ENCODE data around the gene NUP153. TPM values are rescaled to one million over a fixed set of nuclear protein-coding genes. Genes with fewer than 3 reads are reported as not detected.

Gene NUP153
- total and polyA plus RNA-seq, 2 of the 8 experiments (the other 6 are each of a cell fraction or from before 2014, with no cell fraction given) = 47.0 to 84.8 TPM

DNA sequence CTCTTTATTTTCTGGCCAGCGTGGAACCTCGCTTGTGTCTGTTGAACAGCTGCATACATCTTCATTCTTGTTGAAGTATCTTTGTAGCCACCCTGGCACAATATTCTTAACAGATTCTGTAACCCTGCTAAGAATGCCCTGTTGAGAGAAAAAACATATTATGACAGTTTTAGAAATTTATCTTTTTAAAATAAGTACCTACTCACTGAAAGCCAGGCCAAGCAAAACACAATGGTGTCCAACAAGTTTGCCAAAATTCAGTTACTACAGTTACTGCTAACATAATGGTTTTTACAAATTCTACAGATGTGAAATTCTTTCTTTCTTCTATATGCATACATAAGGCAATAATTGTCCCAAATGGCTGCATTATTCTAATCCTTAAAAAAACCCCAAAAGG is 18.2 kb downstream of the NUP153 start:
- ChIA-PET CTCF (ENCODE audit: partially characterized antibody) (interaction anchor here (0.7 to 1.4 kb wide), 2 partner anchors 9 to 13 kb away, joined by 3 to 5 read pairs; no protein-coding TSS in a partner anchor), POLR2A (ENCODE audit: partially characterized antibody) (interaction anchor here (0.6 to 1.6 kb wide), 2 partner anchors 18 to 93 kb away, joined by 4 to 6 read pairs; partner anchors contain the start of gene NUP153)
- TF ChIP-seq TBP (IDR thresholded peaks at IDR 0.05; ENCODE audit: low read depth, low read length) (no peak), RFX5 (IDR thresholded peaks at IDR 0.05; ENCODE audit: borderline replicate concordance, low read depth, low read length) (no peak), SRF (IDR thresholded peaks at IDR 0.05; ENCODE audit: low read depth, low read length) (no peak), CEBPB (IDR thresholded peaks at IDR 0.05; ENCODE audit: low read depth, low read length) (no peak), ATF3 (IDR thresholded peaks at IDR 0.05; ENCODE audit: insufficient read depth, low read depth, low read length) (no peak), YY1 (IDR thresholded peaks at IDR 0.05; ENCODE audit: low read depth, low read length) (no peak), RBBP5 (IDR thresholded peaks at IDR 0.05; ENCODE audit: borderline replicate concordance, low read depth, low read length) (no peak), ZNF274 (IDR thresholded peaks at IDR 0.05; ENCODE audit: borderline replicate concordance, extremely low read depth, low read length) (no peak), SP2 (IDR thresholded peaks at IDR 0.05; ENCODE audit: low read length) (no peak), BACH1 (IDR thresholded peaks at IDR 0.05; ENCODE audit: low read length) (no peak), TAF1 (IDR thresholded peaks at IDR 0.05; ENCODE audit: low read depth, low read length) (no peak), KDM5A (IDR thresholded peaks at IDR 0.05; ENCODE audit: low read length) (no peak), KDM4A (IDR thresholded peaks at IDR 0.05; ENCODE audit: low read depth, low read length, severe bottlenecking) (no peak), CHD2 (IDR thresholded peaks at IDR 0.05; ENCODE audit: low read length) (no peak), GABPA (IDR thresholded peaks at IDR 0.05; ENCODE audit: borderline replicate concordance, insufficient read depth, low read length) (no peak)

More for the DNA sequence above, 18.2 kb downstream of the NUP153 start:
- H4K8ac ChIP-seq (ENCODE audit: extremely low read depth, insufficient read depth, low read length) = no peak overlapping the region
- H3K56ac ChIP-seq (replicated peaks; ENCODE audit: insufficient read length, low read depth, low read length) = no peak overlapping the region
- no peak overlapping the region for H3K27ac ChIP-seq (ENCODE audit: low read depth, low read length)
- H2AK5ac ChIP-seq (ENCODE audit: low read depth, low read length) = no peak overlapping the region
- no peaks in the 10 kb centered on the region for H3K23me2 ChIP-seq (ENCODE audit: low read depth, low read length)
- no peak overlapping the region for H4K5ac ChIP-seq (ENCODE audit: insufficient read length, low read depth, low read length)
- H3K9me3 ChIP-seq (ENCODE audit: insufficient read depth in 2 of 2, low read depth in 1 of 2, low read length in 1 of 2) = no peaks in the 10 kb centered on the region
- no peak overlapping the region for H2BK20ac ChIP-seq (ENCODE audit: low read length)
- H3K79me2 ChIP-seq (ENCODE audit: control insufficient read depth in 1 of 2, insufficient read depth in 2 of 2, low read length in 2 of 2) = peaks cover 29 to 95% of the 10 kb centered on the region in 2 experiments
- WGBS, 2 experiments (ENCODE audit: extremely low coverage in 1 of 2, insufficient coverage in 1 of 2, insufficient read length in 1 of 2, insufficient replicate concordance in 2 of 2, low coverage in 1 of 2, low lambda C conversion rate in 2 of 2, missing lambda C conversion rate in 1 of 2) = 86% methylated on average over 2 of the region's 2 CpGs; no CpG with 5 or more reads in 1 of the 2 experiments
- no peak overlapping the region for H2BK120ac ChIP-seq (replicated peaks; ENCODE audit: low read depth, low read length)
- peaks cover 0 to 6% (median 5%) of the 10 kb centered on the region in 4 experiments; a peak in 3 of 7 replicates for H3K4me1 ChIP-seq (replicated peaks in 1 of 4; ENCODE audit: control insufficient read depth in 3 of 4, insufficient read depth in 4 of 4, low read length in 3 of 4)
- H3K18ac ChIP-seq (ENCODE audit: extremely low read depth, low read length) = no peak overlapping the region
- peaks cover 2% of the 10 kb centered on the region; the same call in 1 of the 2 replicates for H3K79me1 ChIP-seq (ENCODE audit: low read depth, low read length)
- H3K27me3 ChIP-seq (replicated peaks in 1 of 4; ENCODE audit: control insufficient read depth in 3 of 4, extremely low read depth in 1 of 4, insufficient read depth in 3 of 4, low read length in 3 of 4) = no peaks in the 10 kb centered on the region
- H4K91ac ChIP-seq (replicated peaks; ENCODE audit: insufficient read length, low read length) = no peak overlapping the region
- no peak overlapping the region for H3K4me2 ChIP-seq (ENCODE audit: insufficient read depth in 1 of 2, low read depth in 2 of 2, low read length in 2 of 2)
- no peak overlapping the region for H3K4me3 ChIP-seq (ENCODE audit: extremely low read depth in 1 of 4, insufficient read depth in 2 of 4, low read depth in 3 of 4, low read length in 4 of 4)
- H4K20me1 ChIP-seq (replicated peaks in 1 of 2; ENCODE audit: control insufficient read depth in 1 of 2, insufficient read depth in 2 of 2, low read length in 2 of 2) = peaks cover 13 to 16% of the 10 kb centered on the region in 2 experiments
- no peak overlapping the region for H2BK12ac ChIP-seq (ENCODE audit: low read depth, low read length)
- no peak overlapping the region for H3K14ac ChIP-seq (ENCODE audit: insufficient read length)
- DNase-seq (ENCODE audit: low read depth in 1 of 2, low spot score in 2 of 2) (no peak), FAIRE-seq (no peak)
- no peak overlapping the region for H2BK15ac ChIP-seq (ENCODE audit: low read length)
- no peak overlapping the region for H3K9ac ChIP-seq (replicated peaks in 1 of 4; ENCODE audit: extremely low read depth in 1 of 4, low read depth in 3 of 4, low read length in 3 of 4)
- peaks cover 2 to 29% (median 7%) of the 10 kb centered on the region in 4 experiments; a peak in 6 of 8 replicates for H3K36me3 ChIP-seq (ENCODE audit: control insufficient read depth in 2 of 4, insufficient read depth in 4 of 4, low read length in 3 of 4)
- no peak overlapping the region for H2AFZ ChIP-seq (ENCODE audit: low read length)
- H2BK5ac ChIP-seq (ENCODE audit: low read depth, low read length) = no peak overlapping the region
- no peak overlapping the region for H3K23ac ChIP-seq (ENCODE audit: insufficient read length)
- H3K4ac ChIP-seq (replicated peaks; ENCODE audit: insufficient read length, low read depth, low read length) = no peak overlapping the region
